Ovary (tissue), 9 donors: ENCODE results near the gene SHTN1. TPM values are rescaled to one million over a fixed set of nuclear protein-coding genes. Genes with fewer than 3 reads are reported as not detected.

Source experiments
- DNase-seq, 5 donors: peaks; one replicate each; pipeline ENCODE4 v3.0.0-alpha.2; 2019 to 2020
- H3K27ac ChIP-seq, 2 donors: fragments of 200-600 bp; one replicate each; pipeline versions ENCODE4 v1.5.1 to v1.8.0; 2019 to 2022
- H3K27me3 ChIP-seq: fragments of 200-600 bp; one replicate; pipeline ENCODE4 v1.8.0; 2022
- H3K36me3 ChIP-seq: fragments of 200-600 bp; sonication (generic); one replicate; pipeline ENCODE4 v1.5.1; 2019
- H3K4me1 ChIP-seq: one replicate; pipeline ENCODE4 v1.8.1; 2013; ENCODE audit warnings: mild to moderate bottlenecking, moderate library complexity; ENCODE audit not compliant: insufficient read depth
- H3K4me3 ChIP-seq: fragments of 200-600 bp; sonication (generic); one replicate; pipeline ENCODE4 v1.5.1; 2017
- H3K9me3 ChIP-seq, 2 donors: fragments of 200-600 bp in 1 of 2; sonication (generic) in 1 of 2; one replicate each; pipeline versions ENCODE4 v1.5.1 to v1.8.1; 2013 to 2019; ENCODE audit warnings: mild to moderate bottlenecking in 1 of 2, moderate library complexity in 1 of 2
- EP300 ChIP-seq: sonication (generic); formaldehyde crosslinking; IDR thresholded peaks from one replicate; pipeline ENCODE4 v1.6.1; 2017; ENCODE audit warnings: antibody characterized with exemption
- POLR2A ChIP-seq: fragments of 450-650 bp; IDR thresholded peaks from one replicate; pipeline ENCODE4 v1.6.1; 2017; ENCODE audit warnings: antibody characterized with exemption, mild to moderate bottlenecking, moderate library complexity
- WGBS, 3 donors: extraction: QIAGEN DNeasy Blood & Tissue Kit in 1 of 3; methylation state at CpG; one replicate each; pipeline versions ENCODE4 v1.1.5 to v1.1.7; 2013 to 2017; 5-methylcytosine and 5-hydroxymethylcytosine counted together
- intact Hi-C, 4 donors: fragments of 100-400 bp; cut with DNase I; formaldehyde crosslinking; loops; one replicate each; pipeline versions ENCODE4 v1.11.0 to v1.15.1; 2022 to 2023
- polyA plus RNA-seq, 2 donors: library from polyadenylated mRNA; stranded (reverse); fragments of 200-250 nt in 1 of 2; fragments of 350-450 nt in 1 of 2; fragmentation: Illumina TruSeq in 1 of 2; extraction: RNeasy Lipid Tissue Mini Kit (QIAGEN cat#74804) in 1 of 2; gene quantifications; one replicate each; pipeline ENCODE4 v1.2.3, GENCODE V29; 2013 to 2014
- total RNA-seq, 7 donors: library from RNA; depleted of rRNA in 2 of 7; stranded (reverse); fragments of >200 nt in 2 of 7; fragmentation: NEBNext Ultra II Directional in 3 of 7; extraction: Animal tissue kit (Norgen Biotek cat#: 25700) in 3 of 7; gene quantifications; one replicate each; pipeline versions ENCODE4 v1.1.0 to v1.2.4, GENCODE V29; 2016 to 2023
- TF ChIP-seq, protein P1 (sequence below), 3 donors: fragments of 450-650 bp in 2 of 3; fragments of 200-600 bp in 1 of 3; IDR thresholded peaks; one replicate each; pipeline versions ENCODE4 v1.5.1 to v1.8.0; 2016 to 2022; ENCODE audit warnings: antibody characterized with exemption in 3 of 3, mild to moderate bottlenecking in 1 of 3
- donor health status: DM: no; HTN: no; CAD: no; lungs with moderate emphysema.
- donor health status: DM: no; HTN: no; CAD: no.
- donor health status: Bipolar disorder and iron deficiency.
- donor health status: DM: yes; HTN: yes; CAD: no.
- donor health status: DM: no; HTN: no; CAD: no.
- donor health status: DM: yes; HTN: yes; CAD: no.

SHTN1 gene
- total and polyA plus RNA-seq, 9 donors: 4.7 to 22.1 (median 16.3) TPM

DNA sequence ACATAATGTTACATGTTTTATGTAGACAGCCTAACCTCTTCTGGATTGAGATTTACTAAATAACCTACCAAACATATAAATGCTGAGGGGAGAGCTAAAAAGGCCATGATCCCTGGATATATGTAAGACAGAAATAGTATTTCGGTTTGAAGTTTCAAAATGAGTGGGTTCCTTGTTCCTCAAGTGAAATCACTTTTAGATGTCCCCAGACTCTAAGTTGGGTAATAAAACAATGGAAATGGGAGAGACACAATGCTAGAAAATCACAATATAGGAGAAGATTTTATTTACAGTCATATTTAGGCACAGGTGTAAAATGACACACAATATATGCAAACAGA is 56.5 kb downstream of the SHTN1 start:
- H3K4me3 ChIP-seq: no peak overlapping the region
- no peaks in the 10 kb centered on the region for H3K4me1 ChIP-seq
- no peaks in the 10 kb centered on the region for H3K9me3 ChIP-seq
- no peak overlapping the region for H3K27ac ChIP-seq
- 89 to 96% (median 92%) methylated on average over 1 of the region's 1 CpG for WGBS, 3 donors
- TF ChIP-seq, protein P1, sequence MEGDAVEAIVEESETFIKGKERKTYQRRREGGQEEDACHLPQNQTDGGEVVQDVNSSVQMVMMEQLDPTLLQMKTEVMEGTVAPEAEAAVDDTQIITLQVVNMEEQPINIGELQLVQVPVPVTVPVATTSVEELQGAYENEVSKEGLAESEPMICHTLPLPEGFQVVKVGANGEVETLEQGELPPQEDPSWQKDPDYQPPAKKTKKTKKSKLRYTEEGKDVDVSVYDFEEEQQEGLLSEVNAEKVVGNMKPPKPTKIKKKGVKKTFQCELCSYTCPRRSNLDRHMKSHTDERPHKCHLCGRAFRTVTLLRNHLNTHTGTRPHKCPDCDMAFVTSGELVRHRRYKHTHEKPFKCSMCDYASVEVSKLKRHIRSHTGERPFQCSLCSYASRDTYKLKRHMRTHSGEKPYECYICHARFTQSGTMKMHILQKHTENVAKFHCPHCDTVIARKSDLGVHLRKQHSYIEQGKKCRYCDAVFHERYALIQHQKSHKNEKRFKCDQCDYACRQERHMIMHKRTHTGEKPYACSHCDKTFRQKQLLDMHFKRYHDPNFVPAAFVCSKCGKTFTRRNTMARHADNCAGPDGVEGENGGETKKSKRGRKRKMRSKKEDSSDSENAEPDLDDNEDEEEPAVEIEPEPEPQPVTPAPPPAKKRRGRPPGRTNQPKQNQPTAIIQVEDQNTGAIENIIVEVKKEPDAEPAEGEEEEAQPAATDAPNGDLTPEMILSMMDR (IDR thresholded peaks at IDR 0.05): no peak
- TF ChIP-seq EP300 (no peak), POLR2A (no peak)
- intact Hi-C loops: no loop called here
- H3K36me3 ChIP-seq: no peaks in the 10 kb centered on the region
- no peak for DNase-seq
- no peaks in the 10 kb centered on the region for H3K27me3 ChIP-seq

DNA sequence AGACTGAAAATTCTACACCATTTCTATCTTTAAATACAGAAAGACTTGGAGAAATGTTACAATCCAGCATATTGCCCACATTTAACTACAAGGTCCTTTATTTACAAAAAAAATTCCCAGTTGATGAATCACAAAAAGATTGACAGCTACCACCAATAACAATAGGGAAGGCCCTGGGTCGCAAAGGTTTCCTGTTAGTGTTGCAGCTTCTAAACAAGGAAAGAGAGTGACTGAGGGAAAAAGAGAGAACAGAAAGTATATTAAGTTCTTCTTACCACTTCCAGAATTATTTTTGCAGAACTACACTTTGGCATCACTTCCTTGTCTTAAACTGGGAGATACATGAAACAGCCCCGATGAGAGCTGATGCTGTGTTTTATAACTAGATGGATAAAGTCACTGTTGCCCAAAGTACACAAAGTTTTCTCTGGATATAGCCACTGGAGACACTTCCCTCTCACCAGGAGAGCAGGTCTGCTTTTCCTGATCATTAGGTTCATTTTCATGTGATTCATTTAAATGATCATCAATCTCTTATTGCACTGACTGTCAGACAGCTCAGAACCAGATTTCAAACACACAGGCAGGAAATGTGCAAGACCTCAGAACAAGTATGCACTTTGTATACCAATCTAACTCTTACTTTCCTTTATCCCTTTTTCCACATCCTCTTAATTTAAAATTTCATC is 57.0 kb downstream of the SHTN1 start:
- 68 to 81% (median 73%) methylated on average over 2 of the region's 2 CpGs for WGBS, 3 donors
- DNase-seq: no peak
- H3K27me3 ChIP-seq: no peaks in the 10 kb centered on the region
- H3K9me3 ChIP-seq: no peaks in the 10 kb centered on the region
- H3K4me1 ChIP-seq: no peaks in the 10 kb centered on the region
- H3K36me3 ChIP-seq: no peaks in the 10 kb centered on the region
- TF ChIP-seq POLR2A (no peak), EP300 (no peak)
- TF ChIP-seq, protein P1 (IDR thresholded peaks at IDR 0.05): no peak
- no peak overlapping the region for H3K4me3 ChIP-seq
- intact Hi-C loops: no loop called here
- H3K27ac ChIP-seq: no peak overlapping the region

DNA sequence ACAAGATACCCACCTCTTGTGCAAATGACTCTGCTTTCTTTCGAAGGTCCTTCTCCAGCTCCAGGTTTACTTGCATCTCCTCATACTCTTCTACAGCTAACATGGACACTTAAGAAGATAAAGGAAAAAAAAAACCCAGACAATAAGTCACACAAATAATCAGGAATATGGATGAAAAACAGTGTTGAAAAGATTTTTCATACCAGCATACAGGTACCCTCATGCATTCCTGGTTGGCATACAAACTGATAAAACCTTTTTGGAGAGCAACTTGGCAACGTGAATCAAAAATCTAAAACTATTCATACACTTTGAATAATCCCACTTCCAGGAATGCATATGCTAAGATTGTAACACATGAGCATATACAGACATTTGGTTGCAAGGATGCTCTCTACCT is 60.1 kb downstream of the SHTN1 start:
- H3K27ac ChIP-seq: no peak overlapping the region
- no peaks in the 10 kb centered on the region for H3K9me3 ChIP-seq
- H3K27me3 ChIP-seq: no peaks in the 10 kb centered on the region
- 91 to 95% (median 93%) methylated on average over 2 of the region's 2 CpGs for WGBS, 3 donors
- TF ChIP-seq, protein P1 (IDR thresholded peaks at IDR 0.05): no peak
- no peaks in the 10 kb centered on the region for H3K36me3 ChIP-seq
- no peak for DNase-seq
- H3K4me3 ChIP-seq: no peak overlapping the region
- H3K4me1 ChIP-seq: no peaks in the 10 kb centered on the region
- intact Hi-C loops: no loop called here

DNA sequence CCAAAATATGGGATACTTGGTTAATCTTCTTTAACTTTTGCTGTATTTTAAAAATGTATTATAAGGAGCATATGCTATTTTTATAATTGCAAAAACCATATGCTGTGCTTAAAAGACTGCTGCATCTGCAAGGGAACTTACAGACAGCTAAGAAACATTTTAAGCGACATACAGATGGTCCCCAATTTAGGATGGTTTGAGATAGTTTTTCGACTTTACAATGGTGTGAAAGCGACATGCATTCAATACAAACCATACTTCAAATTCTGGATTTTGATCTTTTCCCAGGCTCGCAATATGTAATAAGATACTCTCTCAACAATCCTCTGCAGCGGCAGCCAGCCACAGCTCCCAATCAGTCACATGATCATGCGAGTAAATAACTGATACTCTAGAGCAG is 73.2 kb downstream of the SHTN1 start:
- H3K4me3 ChIP-seq: no peak overlapping the region
- no peak overlapping the region for H3K27ac ChIP-seq
- WGBS, 3 donors: 95 to 97% (median 97%) methylated on average over 6 of the region's 6 CpGs
- no peaks in the 10 kb centered on the region for H3K36me3 ChIP-seq
- DNase-seq: no peak
- TF ChIP-seq EP300: no peak
- TF ChIP-seq, protein P1 (IDR thresholded peaks at IDR 0.05): no peak
- no peak for TF ChIP-seq POLR2A
- no peaks in the 10 kb centered on the region for H3K27me3 ChIP-seq
- H3K9me3 ChIP-seq: no peaks in the 10 kb centered on the region
- no peaks in the 10 kb centered on the region for H3K4me1 ChIP-seq
- intact Hi-C loops: no loop called here
